Measurements from ENCODE around the gene SMPD1.

DNA sequence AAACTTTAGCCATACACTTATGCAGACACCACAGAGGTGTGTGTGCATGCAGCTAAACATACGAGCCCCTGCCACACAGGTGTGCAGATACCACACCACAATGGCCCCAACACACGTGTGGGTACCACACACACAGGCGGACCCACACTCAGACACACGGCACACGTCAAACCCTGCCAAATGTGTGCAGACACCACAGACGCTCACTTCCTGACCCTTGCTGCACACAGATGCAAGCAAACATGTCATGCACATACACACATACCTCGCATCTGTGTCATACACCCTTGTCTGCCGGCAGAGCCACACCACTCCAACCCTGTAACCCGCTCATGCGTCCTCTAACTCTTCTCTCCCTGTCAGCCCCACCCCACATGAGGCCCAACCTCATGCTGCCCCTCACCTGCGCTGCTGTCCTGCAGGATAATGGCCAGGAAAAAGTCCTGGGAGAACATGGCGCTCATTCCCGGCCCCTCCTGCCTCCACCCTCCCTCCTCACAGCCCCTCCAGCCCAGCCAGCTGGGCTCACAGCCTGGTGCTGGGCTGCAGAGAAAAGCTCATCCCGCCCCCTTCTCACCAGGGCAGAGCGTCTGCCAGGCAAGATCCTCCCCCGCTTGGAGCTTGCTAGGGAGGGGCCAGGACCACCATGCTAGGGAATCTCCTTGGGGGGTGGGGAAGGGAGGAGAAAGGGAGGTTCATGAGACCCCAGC, 14.2 kb downstream of the SMPD1 start:
- TF ChIP-seq, protein P1, sequence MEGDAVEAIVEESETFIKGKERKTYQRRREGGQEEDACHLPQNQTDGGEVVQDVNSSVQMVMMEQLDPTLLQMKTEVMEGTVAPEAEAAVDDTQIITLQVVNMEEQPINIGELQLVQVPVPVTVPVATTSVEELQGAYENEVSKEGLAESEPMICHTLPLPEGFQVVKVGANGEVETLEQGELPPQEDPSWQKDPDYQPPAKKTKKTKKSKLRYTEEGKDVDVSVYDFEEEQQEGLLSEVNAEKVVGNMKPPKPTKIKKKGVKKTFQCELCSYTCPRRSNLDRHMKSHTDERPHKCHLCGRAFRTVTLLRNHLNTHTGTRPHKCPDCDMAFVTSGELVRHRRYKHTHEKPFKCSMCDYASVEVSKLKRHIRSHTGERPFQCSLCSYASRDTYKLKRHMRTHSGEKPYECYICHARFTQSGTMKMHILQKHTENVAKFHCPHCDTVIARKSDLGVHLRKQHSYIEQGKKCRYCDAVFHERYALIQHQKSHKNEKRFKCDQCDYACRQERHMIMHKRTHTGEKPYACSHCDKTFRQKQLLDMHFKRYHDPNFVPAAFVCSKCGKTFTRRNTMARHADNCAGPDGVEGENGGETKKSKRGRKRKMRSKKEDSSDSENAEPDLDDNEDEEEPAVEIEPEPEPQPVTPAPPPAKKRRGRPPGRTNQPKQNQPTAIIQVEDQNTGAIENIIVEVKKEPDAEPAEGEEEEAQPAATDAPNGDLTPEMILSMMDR (IDR thresholded peaks at IDR 0.05), result no peak
- TF ChIP-seq POLR2A (IDR thresholded peaks at IDR 0.05) (no peak), POLR2AphosphoS5 (IDR thresholded peaks at IDR 0.05) (no peak)
